COLO668 (cell line): Measurements from ENCODE around the gene HAPLN3.
"Not testable (repeated sequence)": the region's sequence is repeated elsewhere in the genome, so short reads cannot be mapped to it uniquely, and the experiment has no call there.

Source experiments
- DNase-seq: peaks from one replicate; lab custom pipeline; 2025; ENCODE audit not compliant: unreplicated experiment; lab: John Stamatoyannopoulos, UW

The HAPLN3 gene

GRCh38 chr15:88894819-88895767 lies at the start of gene HAPLN3:
Gene HAPLN3, minus strand, starts transcription at chr15:88895544. Its CDS starts 8,246 bp downstream, at chr15:88887298.
- no peak for DNase-seq

- no peak for DNase-seq
These were observed 44.8 kb upstream of the HAPLN3 start for GRCh38 chr15:88940110-88940675.

GRCh38 chr15:88939486-88939806 lies 44.1 kb upstream of the HAPLN3 start:
- no peak for DNase-seq

GRCh38 chr15:88938802-88939485 lies 43.6 kb upstream of the HAPLN3 start:
- no peak for DNase-seq

GRCh38 chr15:88934449-88934848 lies 39.1 kb upstream of the HAPLN3 start:
- DNase-seq = not testable (repeated sequence)

- no peak for DNase-seq
These were observed 37.6 kb upstream of the HAPLN3 start for GRCh38 chr15:88932875-88933330.

- DNase-seq = no peak
These were observed 37.0 kb upstream of the HAPLN3 start for GRCh38 chr15:88932271-88932874.

GRCh38 chr15:88930579-88930978 lies 35.2 kb upstream of the HAPLN3 start:
- no peak for DNase-seq

- not testable (repeated sequence) for DNase-seq
These were observed 34.2 kb upstream of the HAPLN3 start for GRCh38 chr15:88929358-88930098.

GRCh38 chr15:88928192-88928591 lies 32.8 kb upstream of the HAPLN3 start:
- DNase-seq = not testable (repeated sequence)

GRCh38 chr15:88925648-88926047 lies 30.3 kb upstream of the HAPLN3 start:
- DNase-seq = not testable (repeated sequence)

GRCh38 chr15:88920892-88921435 lies 25.6 kb upstream of the HAPLN3 start:
- not testable (repeated sequence) for DNase-seq

GRCh38 chr15:88920186-88920891 lies 25.0 kb upstream of the HAPLN3 start:
- no peak for DNase-seq

- DNase-seq = no peak
These were observed 23.4 kb upstream of the HAPLN3 start for GRCh38 chr15:88918738-88919137.

GRCh38 chr15:88917760-88918159 lies 22.4 kb upstream of the HAPLN3 start:
- no peak for DNase-seq

- DNase-seq = no peak
These were observed 20.0 kb upstream of the HAPLN3 start for GRCh38 chr15:88915354-88915753.

- DNase-seq = no peak
These were observed 18.5 kb upstream of the HAPLN3 start for GRCh38 chr15:88913850-88914169.

- DNase-seq = no peak
These were observed 17.9 kb upstream of the HAPLN3 start, which contains the start of gene MFGE8 for GRCh38 chr15:88913017-88913849. Gene MFGE8, minus strand, starts transcription at chr15:88913379. Its CDS starts 60 bp downstream, at chr15:88913319.

- DNase-seq = no peak
These were observed 17.2 kb upstream of the HAPLN3 start for GRCh38 chr15:88912500-88912921.
